Activated B cell treated with CpG ODN at 0.5 μM for 24 hours (primary cell): ENCODE measurements around the gene DCN. TPM values are rescaled to one million over a fixed set of nuclear protein-coding genes. Genes with fewer than 3 reads are reported as not detected.

Source experiments
- ATAC-seq: fragments of 200-7000 bp; cut with Tn5 transposase; one replicate; pipeline ENCODE4 v1.10.0; 2021; ENCODE audit warnings: low read depth, mild to moderate bottlenecking, moderate library complexity
- CTCF ChIA-PET: fragments of 350-600 bp; sonication (Branson Sonifier 250); formaldehyde crosslinking; loops from one replicate; lab custom pipeline; 2021; ENCODE audit warnings: antibody characterized with exemption; lab: Charles Lee
- POLR2A ChIA-PET: fragments of 350-600 bp; sonication (Branson Sonifier 250); formaldehyde crosslinking; loops from one replicate; lab custom pipeline; 2021; ENCODE audit warnings: antibody characterized with exemption; lab: Charles Lee
- DNase-seq: peaks from one replicate; pipeline ENCODE4 v3.0.0; 2022
- H3K27ac Mint-ChIP-seq: one replicate; pipeline ENCODE4 v1.8.0; 2020; ENCODE audit warnings: mixed read lengths
- H3K27me3 Mint-ChIP-seq: one replicate; pipeline ENCODE4 v1.8.0; 2021; ENCODE audit warnings: mixed read lengths
- H3K36me3 Mint-ChIP-seq: one replicate; pipeline ENCODE4 v1.8.0; 2021; ENCODE audit warnings: low read depth, mixed read lengths
- H3K4me1 Mint-ChIP-seq: one replicate; pipeline ENCODE4 v1.8.0; 2021; ENCODE audit warnings: mixed read lengths
- H3K4me3 Mint-ChIP-seq: one replicate; pipeline ENCODE4 v1.8.0; 2020; ENCODE audit warnings: mild to moderate bottlenecking, mixed read lengths
- H3K9me3 Mint-ChIP-seq: one replicate; pipeline ENCODE4 v1.8.0; 2020; ENCODE audit warnings: mixed read lengths
- CTCF ChIP-seq: fragments of 200-600 bp; IDR thresholded peaks from one replicate; pipeline ENCODE4 v1.8.0; 2022; ENCODE audit warnings: antibody characterized with exemption, mild to moderate bottlenecking
- intact Hi-C: fragments of 100-400 bp; cut with micrococcal nuclease; formaldehyde crosslinking; loops from one replicate; pipeline ENCODE4 v1.15.1; 2024
- total RNA-seq: library from RNA; stranded (reverse); gene quantifications from 2 replicates; pipeline ENCODE4 v1.2.3, GENCODE V29; 2022

DCN gene
- total RNA-seq, 1 donor from 2014 or later, result not detected

- Mint-ChIP-seq H3K27ac (no peak overlapping the region), H3K27me3 (no peaks in the 10 kb centered on the region), H3K4me1 (no peaks in the 10 kb centered on the region), H3K36me3 (no peaks in the 10 kb centered on the region), H3K9me3 (peaks cover 2% of the 10 kb centered on the region), H3K4me3 (no peak overlapping the region)
- intact Hi-C loops, result no loop called here
- no peak for ATAC-seq
- ChIA-PET CTCF (no interaction called here), POLR2A (no interaction called here)
- no peak for DNase-seq
- no peak for TF ChIP-seq CTCF
Measured at GRCh38 chr12:91154131-91154530, 28.5 kb downstream of the DCN start.

GRCh38 chr12:91144053-91144452 lies 38.6 kb downstream of the DCN start:
- no peaks in the 10 kb centered on the region for H3K9me3 Mint-ChIP-seq
- no peak overlapping the region for H3K27ac Mint-ChIP-seq
- H3K27me3 Mint-ChIP-seq, result no peaks in the 10 kb centered on the region
- no peak for TF ChIP-seq CTCF
- no peaks in the 10 kb centered on the region for H3K36me3 Mint-ChIP-seq
- H3K4me3 Mint-ChIP-seq, result no peak overlapping the region
- no peaks in the 10 kb centered on the region for H3K4me1 Mint-ChIP-seq
- ATAC-seq (no peak), DNase-seq (no peak)
- ChIA-PET CTCF (no interaction called here), POLR2A (no interaction called here)
- intact Hi-C loops, result no loop called here

- no peak overlapping the region for H3K4me3 Mint-ChIP-seq
- H3K27me3 Mint-ChIP-seq, result no peaks in the 10 kb centered on the region
- no peak for DNase-seq
- intact Hi-C loops, result no loop called here
- H3K4me1 Mint-ChIP-seq, result no peaks in the 10 kb centered on the region
- CTCF ChIA-PET, result no interaction called here
- no peak for TF ChIP-seq CTCF
- H3K9me3 Mint-ChIP-seq, result no peaks in the 10 kb centered on the region
- ATAC-seq, result no peak
- H3K36me3 Mint-ChIP-seq, result no peaks in the 10 kb centered on the region
- H3K27ac Mint-ChIP-seq, result no peak overlapping the region
- POLR2A ChIA-PET, result no interaction called here
Measured at GRCh38 chr12:91143206-91143605, 39.4 kb downstream of the DCN start.

GRCh38 chr12:91142221-91142631 lies 40.4 kb downstream of the DCN start:
- ATAC-seq (no peak), DNase-seq (no peak)
- intact Hi-C loops, result no loop called here
- Mint-ChIP-seq H3K27me3 (no peaks in the 10 kb centered on the region), H3K4me3 (no peak overlapping the region), H3K27ac (no peak overlapping the region), H3K9me3 (no peaks in the 10 kb centered on the region), H3K4me1 (no peaks in the 10 kb centered on the region), H3K36me3 (no peaks in the 10 kb centered on the region)
- ChIA-PET CTCF (no interaction called here), POLR2A (no interaction called here)
- no peak for TF ChIP-seq CTCF

GRCh38 chr12:91140026-91140931 lies 42.3 kb downstream of the DCN start:
- intact Hi-C loops, result no loop called here
- Mint-ChIP-seq H3K9me3 (peaks cover 2% of the 10 kb centered on the region), H3K4me3 (no peak overlapping the region), H3K27ac (no peak overlapping the region), H3K4me1 (no peaks in the 10 kb centered on the region), H3K27me3 (no peaks in the 10 kb centered on the region), H3K36me3 (no peaks in the 10 kb centered on the region)
- ChIA-PET POLR2A (no interaction called here), CTCF (no interaction called here)
- ATAC-seq, result no peak
- no peak for TF ChIP-seq CTCF
- DNase-seq, result no peak
